ENCODE data around the gene XRCC6. TPM values are rescaled to one million over a fixed set of nuclear protein-coding genes. Genes with fewer than 3 reads are reported as not detected.
"Not testable (repeated sequence)": the region's sequence is repeated elsewhere in the genome, so short reads cannot be mapped to it uniquely, and the experiment has no call there.

XRCC6 gene
- polyA plus RNA-seq, 1 donor from 2014 or later, result 377 TPM

GRCh38 chr22:41589391-41590241, 31.5 kb upstream of the XRCC6 start, which contains the start of gene PMM1:
PMM1 (minus strand) TSS chr22:41589840; CDS start chr22:41589805, 35 bp downstream.
- H3K4me1 Mint-ChIP-seq, result peaks cover 0 to 10% (median 8%) of the 10 kb centered on the region in 3 donors
- H3K9me3 Mint-ChIP-seq, result no peaks in the 10 kb centered on the region
- H3K27me3 Mint-ChIP-seq, result no peaks in the 10 kb centered on the region
- peak within 1 kb of the TSS; percentile 11 to 91 (median 67) for H3K27ac Mint-ChIP-seq
- peaks cover 1% of the 10 kb centered on the region for H3K36me3 Mint-ChIP-seq
- peak within 1 kb of the TSS; percentile 78 to 97 (median 93) for H3K4me3 Mint-ChIP-seq

DNA sequence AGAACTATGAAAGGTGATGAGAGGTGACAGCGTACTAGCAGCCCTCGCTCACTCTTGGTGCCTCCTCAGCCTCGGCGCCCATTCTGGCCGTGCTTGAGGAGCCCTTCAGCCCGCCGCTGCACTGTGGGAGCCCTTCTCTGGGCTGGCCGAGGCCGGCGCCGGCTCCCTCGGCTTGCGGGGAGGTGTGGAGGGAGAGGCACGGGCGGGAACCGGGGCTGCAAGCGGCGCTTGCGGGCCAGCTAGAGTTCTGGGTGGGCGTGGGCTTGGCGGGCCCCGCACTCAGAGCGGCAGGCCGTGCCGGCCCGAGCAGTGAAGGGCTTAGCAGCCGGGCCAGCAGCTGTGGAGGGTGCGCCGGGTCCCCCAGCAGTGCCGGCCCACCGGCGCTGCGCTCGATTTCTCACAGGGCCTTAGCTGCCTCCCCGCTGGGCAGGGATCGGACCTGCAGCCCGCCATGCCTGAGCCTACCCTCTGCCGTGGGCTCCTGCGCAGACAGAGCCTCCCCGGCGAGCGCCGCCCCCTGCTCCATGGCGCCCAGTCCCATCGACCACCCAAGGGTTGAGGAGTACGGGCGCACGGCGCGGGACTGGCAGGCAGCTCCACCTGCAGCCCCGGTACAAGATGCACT, 27.6 kb upstream of the XRCC6 start:
- H3K4me1 Mint-ChIP-seq, H3K27ac Mint-ChIP-seq, H3K9me3 Mint-ChIP-seq, H3K36me3 Mint-ChIP-seq, H3K27me3 Mint-ChIP-seq: not testable (repeated sequence)
- peak overlapping the region in 1 of 4 donors; percentile 43 for H3K4me3 Mint-ChIP-seq

DNA sequence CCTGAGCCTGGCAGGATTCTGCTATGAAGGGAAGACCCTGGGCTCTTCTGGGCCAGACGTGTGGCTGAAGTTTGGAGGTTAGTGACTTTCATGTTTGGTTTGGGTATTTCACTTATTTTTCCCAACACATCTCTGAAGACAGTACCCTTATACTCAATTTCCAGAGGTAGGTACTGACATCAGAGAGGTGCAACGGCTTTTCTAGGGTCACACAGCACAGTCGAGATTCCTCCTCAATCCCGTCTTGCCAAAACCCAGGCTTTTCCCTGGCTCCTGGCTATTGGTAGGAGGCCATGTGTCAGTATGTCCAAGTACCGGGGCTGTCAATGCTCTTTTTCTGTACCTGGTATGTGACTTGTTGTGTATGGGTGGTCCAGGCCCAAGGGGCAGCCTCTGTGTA, 25.4 kb upstream of the XRCC6 start:
- Mint-ChIP-seq H3K27ac (peak overlapping the region in 1 of 3 donors; percentile 81), H3K4me1 (no peaks in the 10 kb centered on the region), H3K27me3 (no peaks in the 10 kb centered on the region), H3K36me3 (no peaks in the 10 kb centered on the region), H3K4me3 (no peak overlapping the region), H3K9me3 (no peaks in the 10 kb centered on the region)

DNA sequence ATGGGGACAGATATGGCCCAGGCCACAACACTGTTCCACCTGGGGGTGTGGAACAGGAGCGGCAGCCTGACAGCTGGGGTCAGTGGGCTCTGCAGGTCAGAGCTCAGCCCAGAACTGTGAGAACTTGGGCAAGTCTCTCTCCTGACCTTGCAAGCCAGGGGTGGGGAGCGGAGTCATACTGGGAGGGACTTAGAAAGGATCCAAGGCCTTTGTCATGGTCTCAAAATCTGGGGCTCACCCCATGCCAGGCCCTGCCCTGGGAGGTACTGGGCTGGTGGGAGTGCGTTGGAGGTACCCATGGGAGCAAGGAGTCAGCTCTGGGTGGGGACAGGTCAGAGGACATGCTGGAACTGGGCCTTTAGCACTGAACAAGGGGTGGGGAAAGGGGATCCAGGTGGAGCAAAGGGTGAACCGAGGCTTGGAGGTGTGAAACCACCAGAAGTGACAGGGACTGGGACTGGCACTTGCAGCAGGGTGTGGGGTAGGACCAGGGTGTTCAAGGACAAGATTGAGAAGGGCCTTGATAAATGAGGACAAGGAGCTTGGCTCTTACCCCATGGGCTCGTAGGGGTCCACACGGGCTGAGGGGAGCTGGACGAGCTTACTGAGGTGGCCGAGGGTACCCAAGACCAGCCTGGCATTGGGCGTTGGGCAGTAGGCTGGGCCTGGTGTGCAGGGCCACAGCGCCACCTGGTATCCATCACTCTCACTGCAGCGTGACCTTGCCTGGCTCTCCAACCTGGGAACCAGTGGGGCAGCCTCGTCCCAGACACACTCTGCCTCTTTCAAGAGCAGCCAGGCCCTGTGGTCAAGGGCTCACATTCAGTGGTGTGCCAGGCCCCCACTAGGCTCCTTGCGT, 24.1 kb upstream of the XRCC6 start:
- Mint-ChIP-seq H3K27me3 (no peaks in the 10 kb centered on the region), H3K4me3 (no peak overlapping the region), H3K27ac (no peak overlapping the region), H3K4me1 (no peaks in the 10 kb centered on the region), H3K9me3 (no peaks in the 10 kb centered on the region), H3K36me3 (no peaks in the 10 kb centered on the region)

- Mint-ChIP-seq H3K27ac (no peak overlapping the region), H3K4me3 (peak overlapping the region in 1 of 4 donors; percentile 17), H3K36me3 (no peaks in the 10 kb centered on the region), H3K9me3 (no peaks in the 10 kb centered on the region), H3K4me1 (no peaks in the 10 kb centered on the region), H3K27me3 (no peaks in the 10 kb centered on the region)
These were observed 23.5 kb upstream of the XRCC6 start for GRCh38 chr22:41597635-41597953.

GRCh38 chr22:41598081-41598480, 23.0 kb upstream of the XRCC6 start:
- Mint-ChIP-seq H3K27me3 (no peaks in the 10 kb centered on the region), H3K4me3 (no peak overlapping the region), H3K4me1 (no peaks in the 10 kb centered on the region), H3K27ac (no peak overlapping the region), H3K9me3 (no peaks in the 10 kb centered on the region), H3K36me3 (no peaks in the 10 kb centered on the region)

- Mint-ChIP-seq H3K9me3 (no peaks in the 10 kb centered on the region), H3K4me3 (no peak overlapping the region), H3K27ac (no peak overlapping the region), H3K36me3 (no peaks in the 10 kb centered on the region), H3K4me1 (peaks cover 0 to 3% (median 0%) of the 10 kb centered on the region in 3 donors), H3K27me3 (no peaks in the 10 kb centered on the region)
These were observed 22.0 kb upstream of the XRCC6 start for GRCh38 chr22:41598891-41599635.

DNA sequence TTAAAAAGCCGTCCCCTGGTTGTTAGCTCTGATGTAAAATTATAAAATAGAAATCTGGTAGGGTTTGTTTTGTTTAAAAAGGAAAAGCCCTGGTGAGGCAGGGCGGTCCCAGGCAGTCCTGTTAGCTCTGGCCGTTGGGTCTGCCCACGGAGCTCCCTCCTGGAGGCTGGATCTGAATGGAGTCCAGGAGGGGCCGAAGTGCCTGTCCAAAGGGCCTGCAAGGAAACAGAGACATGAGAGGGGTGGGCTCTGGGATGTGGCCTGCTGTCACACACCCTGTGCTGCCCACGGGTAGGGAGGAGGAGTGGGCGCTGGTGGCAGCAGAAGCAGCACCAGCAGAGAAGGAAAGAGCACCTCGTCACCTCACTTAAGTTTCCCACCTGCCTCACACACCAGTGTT, 20.1 kb upstream of the XRCC6 start:
- Mint-ChIP-seq H3K9me3 (no peaks in the 10 kb centered on the region), H3K4me3 (no peak overlapping the region), H3K27ac (no peak overlapping the region), H3K27me3 (no peaks in the 10 kb centered on the region), H3K36me3 (peaks cover 9% of the 10 kb centered on the region), H3K4me1 (peaks cover 0 to 3% (median 0%) of the 10 kb centered on the region in 3 donors)

DNA sequence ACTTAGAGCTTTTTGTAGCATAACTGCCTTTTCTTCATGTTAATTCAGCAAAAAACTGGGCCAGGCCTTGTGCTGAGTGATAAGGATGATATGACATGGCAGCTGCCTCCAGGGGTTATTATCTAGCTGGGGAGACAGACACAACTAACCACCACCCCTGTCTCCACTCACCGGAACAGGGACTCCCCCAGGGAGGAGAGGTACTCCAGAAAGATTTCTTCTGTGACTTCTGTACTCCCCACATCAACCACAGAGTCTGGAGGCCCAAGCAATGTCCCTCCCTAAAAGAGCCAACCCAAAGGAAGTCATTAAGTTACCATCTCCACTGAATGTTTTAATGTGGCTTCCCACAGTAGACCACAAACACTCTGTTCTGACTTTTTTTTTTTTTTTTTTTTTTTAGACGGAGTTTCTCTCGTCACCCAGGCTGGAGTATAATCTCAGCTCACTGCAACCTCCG, 17.2 kb upstream of the XRCC6 start:
- Mint-ChIP-seq H3K4me1 (peaks cover 0 to 5% (median 3%) of the 10 kb centered on the region in 3 donors), H3K27ac (peak overlapping the region in 2 of 3 donors; percentile 29 to 78), H3K27me3 (peaks cover 2% of the 10 kb centered on the region), H3K9me3 (no peaks in the 10 kb centered on the region), H3K36me3 (peaks cover 17% of the 10 kb centered on the region), H3K4me3 (peak overlapping the region in 1 of 4 donors; percentile 10)

GRCh38 chr22:41608386-41608785, 12.7 kb upstream of the XRCC6 start:
- no peak overlapping the region for H3K4me3 Mint-ChIP-seq
- H3K9me3 Mint-ChIP-seq, result no peaks in the 10 kb centered on the region
- peaks cover 2% of the 10 kb centered on the region for H3K27me3 Mint-ChIP-seq
- no peak overlapping the region for H3K27ac Mint-ChIP-seq
- peaks cover 17% of the 10 kb centered on the region for H3K36me3 Mint-ChIP-seq
- peaks cover 0 to 5% (median 3%) of the 10 kb centered on the region in 3 donors for H3K4me1 Mint-ChIP-seq

GRCh38 chr22:41612603-41613306, 8.3 kb upstream of the XRCC6 start:
- Mint-ChIP-seq H3K27me3 (peaks cover 2% of the 10 kb centered on the region), H3K36me3 (peaks cover 6% of the 10 kb centered on the region), H3K4me1 (peaks cover 0 to 8% (median 0%) of the 10 kb centered on the region in 3 donors), H3K9me3 (no peaks in the 10 kb centered on the region), H3K27ac (no peak overlapping the region), H3K4me3 (no peak overlapping the region)

DNA sequence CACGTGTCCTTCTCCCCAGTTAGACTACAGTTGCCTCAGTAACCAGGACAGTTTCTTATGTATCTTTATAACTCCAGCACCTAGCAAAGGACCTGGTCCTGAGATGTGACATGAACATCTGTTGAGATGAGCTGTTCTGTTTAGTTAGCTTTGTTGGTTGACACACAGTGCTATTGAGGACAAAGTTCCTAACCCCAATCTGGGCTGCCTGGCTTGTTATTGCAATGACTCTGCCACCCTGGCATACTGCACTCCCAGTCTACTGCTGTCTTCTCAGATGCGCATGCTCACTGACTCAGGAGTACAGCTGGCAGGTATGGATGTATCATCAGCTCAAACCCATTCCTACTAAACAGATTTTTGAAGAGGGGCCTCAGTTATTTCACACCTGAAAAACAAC, 7.6 kb upstream of the XRCC6 start:
- Mint-ChIP-seq H3K36me3 (peaks cover 2% of the 10 kb centered on the region), H3K4me1 (peaks cover 0 to 4% (median 1%) of the 10 kb centered on the region in 3 donors), H3K27ac (no peak overlapping the region), H3K4me3 (no peak overlapping the region), H3K27me3 (peaks cover under 1% of the 10 kb centered on the region), H3K9me3 (no peaks in the 10 kb centered on the region)

- Mint-ChIP-seq H3K36me3 (no peaks in the 10 kb centered on the region), H3K27me3 (no peaks in the 10 kb centered on the region), H3K4me1 (peaks cover 18 to 31% (median 18%) of the 10 kb centered on the region in 3 donors), H3K4me3 (peak overlapping the region; percentile 93 to 98 (median 96)), H3K27ac (peak overlapping the region; percentile 91 to 98 (median 97)), H3K9me3 (no peaks in the 10 kb centered on the region)
These were observed 1.0 kb upstream of the XRCC6 start for GRCh38 chr22:41619979-41620588.

Measured in IgD-negative memory B cell (primary cell).